GM19240 (cell line): Measurements from ENCODE around the gene NCS1.

Source experiments
- DNase-seq: peaks from one replicate; pipeline ENCODE4 v3.0.0; 2011; ENCODE audit warnings: low spot score; ENCODE audit not compliant: insufficient read length

NCS1 gene

GRCh38 chr9:130193531-130194377 is 21.6 kb downstream of the NCS1 start:
- DNase-seq = no peak

DNA sequence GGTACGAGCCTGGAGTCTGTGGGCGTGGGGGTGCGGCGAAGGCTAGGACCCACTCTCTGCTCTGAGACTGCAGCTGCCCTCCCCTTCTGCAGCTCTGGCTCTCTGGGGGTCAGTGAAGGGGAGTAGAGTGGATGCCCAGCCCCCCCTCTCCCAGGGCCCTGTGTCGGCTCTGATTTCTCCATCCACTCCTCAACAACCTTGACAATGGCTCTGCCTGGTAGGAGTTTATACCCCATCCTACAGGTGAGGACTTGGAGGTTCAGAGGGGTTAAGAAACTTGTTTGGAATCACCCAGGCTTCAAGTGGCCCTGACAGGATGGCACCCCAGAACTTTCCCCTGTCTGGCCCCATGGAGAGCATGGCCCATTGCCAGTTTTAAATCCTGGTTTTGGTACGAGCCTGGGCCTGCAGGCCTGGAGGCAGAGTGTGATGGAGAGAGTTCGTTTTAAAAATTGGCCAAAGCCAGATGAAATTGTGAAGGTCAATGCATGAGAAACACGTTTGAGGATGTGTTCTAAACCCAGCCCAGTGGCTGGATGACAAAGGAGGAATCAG is 22.3 kb downstream of the NCS1 start:
- DNase-seq = no peak

DNA sequence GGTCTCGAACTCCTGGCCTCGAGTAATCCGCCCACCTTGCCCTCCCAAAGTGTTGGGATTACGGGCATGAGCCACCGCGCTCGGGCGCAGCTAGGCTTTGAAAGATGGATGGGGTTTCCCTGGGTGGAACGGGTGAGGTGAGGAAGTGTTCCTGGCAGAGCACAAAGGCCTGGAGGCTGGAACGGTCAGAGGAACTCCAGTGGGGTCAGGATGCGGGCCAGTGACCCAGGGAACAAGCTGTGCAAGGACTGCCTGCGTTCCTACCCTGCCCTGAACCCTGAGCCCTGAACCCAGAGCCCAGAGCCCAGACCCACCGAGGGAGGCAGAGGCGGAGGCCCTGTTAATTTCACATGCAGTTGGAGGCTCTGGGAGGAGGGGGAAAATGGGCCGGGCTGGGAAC is 23.4 kb downstream of the NCS1 start:
- no peak for DNase-seq

DNA sequence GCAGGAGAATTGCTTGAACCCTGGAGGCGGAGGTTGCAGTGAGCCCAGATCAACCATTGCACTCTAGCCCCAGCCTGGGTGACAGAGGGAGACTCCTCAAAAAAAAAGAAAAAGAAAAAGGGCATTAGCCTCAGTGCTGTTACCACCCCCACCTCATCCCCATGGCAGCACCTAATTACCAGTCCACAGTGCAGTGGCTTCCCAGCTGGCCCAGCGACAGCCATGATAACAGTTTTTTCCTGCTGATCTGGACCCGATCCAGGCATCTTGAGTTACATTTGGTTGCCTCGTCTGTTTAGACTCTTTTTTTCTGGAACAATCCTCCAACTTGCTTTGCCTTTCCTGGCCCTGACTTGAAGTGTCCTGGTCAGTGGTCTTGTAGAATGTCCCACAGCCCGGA is 24.4 kb downstream of the NCS1 start:
- DNase-seq = no peak

DNA sequence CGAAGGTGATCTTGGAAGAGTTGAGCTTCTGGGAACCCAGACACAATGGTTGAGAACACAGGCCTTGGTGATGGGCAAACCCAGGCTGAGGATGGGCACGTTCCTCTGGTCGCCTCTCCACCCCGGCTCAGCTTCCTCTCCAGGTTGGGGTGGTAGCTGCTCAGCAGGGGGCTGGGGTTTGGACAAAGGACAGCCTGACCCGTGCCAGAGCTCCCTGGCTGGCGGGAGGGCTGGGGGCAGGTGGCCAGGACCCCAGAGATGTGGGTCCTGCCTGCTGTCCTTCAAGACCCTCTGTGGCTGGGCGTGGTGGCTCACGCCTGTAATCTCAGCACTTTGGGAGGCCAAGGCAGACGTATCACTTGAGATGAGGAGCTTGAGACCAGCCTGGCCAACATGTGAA is 25.2 kb downstream of the NCS1 start:
- DNase-seq = no peak

GRCh38 chr9:130197888-130198287 is 25.7 kb downstream of the NCS1 start:
- no peak for DNase-seq

DNA sequence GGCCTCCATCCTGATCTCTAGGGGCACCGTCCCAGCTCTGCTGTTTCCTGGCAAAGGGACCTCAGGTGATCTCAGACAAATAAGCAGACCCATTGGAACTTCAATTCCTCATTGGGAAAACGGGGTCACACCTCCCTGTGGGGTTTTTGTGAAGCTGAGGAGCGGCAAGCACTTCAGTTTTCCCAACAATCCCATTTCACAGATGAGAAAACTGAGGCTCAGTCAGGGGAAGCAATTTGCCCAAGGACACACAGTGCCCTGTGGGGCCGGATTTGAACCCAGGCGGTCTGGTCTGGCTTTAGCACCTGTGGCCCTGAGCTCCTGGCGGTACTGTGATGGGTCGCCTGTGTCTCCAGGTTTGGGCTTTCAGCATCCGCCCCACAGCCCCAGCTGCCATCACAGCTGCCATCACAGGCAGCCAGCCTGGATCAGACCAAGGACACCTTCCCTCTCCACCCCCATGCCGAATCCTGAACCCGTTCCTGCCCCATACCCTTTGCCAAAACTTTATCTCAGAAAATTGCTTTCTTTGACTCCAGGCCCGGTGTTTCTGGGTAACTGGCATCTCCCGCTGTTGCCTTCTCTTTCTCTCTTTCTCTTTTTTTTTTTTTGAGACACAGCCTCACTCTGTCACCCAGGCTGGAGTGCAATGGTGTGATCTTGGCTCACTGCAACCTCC is 26.4 kb downstream of the NCS1 start:
- DNase-seq = no peak

- no peak for DNase-seq
Observed at GRCh38 chr9:130199605-130200004, 27.4 kb downstream of the NCS1 start.

GRCh38 chr9:130200038-130200849 is 28.0 kb downstream of the NCS1 start:
- DNase-seq = no peak

DNA sequence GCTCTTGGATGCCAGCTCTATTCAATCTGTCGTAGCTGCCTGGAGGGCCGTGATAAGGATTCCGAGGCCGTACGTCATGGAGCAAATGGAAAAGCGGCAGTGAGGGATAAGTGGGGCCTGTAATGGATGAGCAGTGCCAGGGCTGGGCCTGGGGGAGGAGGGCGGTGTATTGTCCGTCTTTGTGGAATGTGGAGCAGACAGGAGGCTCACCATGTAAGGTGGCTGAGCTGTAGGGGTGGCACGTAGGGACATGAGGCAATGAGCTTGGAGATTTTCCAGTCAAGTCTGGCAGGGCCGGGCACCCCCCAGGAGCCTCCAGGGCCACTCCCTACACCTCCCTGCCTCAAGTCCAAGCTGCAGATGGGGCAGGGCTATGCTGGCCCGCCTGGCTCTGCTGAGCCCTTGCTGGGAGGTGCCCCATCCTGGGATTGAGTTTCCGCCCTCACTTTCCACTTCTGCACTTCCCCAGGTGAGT is 29.2 kb downstream of the NCS1 start:
- DNase-seq = no peak

GRCh38 chr9:130201974-130202373 is 29.8 kb downstream of the NCS1 start:
- no peak for DNase-seq

GRCh38 chr9:130204341-130204740 is 32.1 kb downstream of the NCS1 start:
- DNase-seq = no peak

DNA sequence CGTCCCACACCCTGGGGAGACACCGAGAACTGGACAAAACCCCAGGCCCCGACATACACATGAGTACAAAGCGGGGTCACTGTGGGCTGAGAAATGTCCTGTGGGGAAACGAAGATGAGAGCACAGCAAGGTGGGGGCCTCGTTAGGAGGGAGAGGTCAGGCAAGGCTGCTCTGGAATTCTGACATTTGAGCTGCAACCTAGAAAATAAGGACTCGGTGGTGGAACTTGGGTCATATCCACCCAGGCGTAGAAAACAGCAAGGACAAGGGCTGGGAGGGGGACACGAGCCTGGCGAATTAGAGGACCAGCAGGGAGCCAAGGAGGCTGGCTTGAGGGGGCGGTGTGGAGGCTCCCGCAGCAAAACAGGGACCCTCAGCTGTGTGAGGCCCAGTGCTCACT is 32.8 kb downstream of the NCS1 start:
- DNase-seq = no peak

- DNase-seq = no peak
Observed at GRCh38 chr9:130205912-130206311, 33.7 kb downstream of the NCS1 start.

DNA sequence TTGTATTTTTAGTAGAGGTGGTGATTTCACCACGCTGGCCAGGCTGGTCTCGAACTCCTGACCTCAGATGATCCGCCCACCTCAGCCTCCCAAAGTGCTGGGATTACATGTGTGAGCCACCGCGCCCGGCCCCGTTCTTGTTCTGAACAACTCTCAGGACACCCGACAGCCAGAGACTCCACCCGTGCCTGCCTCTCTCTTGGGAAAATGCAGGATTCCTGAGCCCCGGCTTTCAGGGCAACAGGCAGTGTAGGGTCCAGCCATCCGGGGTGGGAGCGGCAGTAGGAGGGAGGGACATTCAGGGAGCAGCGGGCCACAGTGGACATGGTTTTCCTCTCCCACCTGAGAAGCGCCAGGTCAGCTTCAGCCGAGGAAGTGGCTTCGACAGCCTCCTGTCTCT is 34.4 kb downstream of the NCS1 start:
- no peak for DNase-seq

DNA sequence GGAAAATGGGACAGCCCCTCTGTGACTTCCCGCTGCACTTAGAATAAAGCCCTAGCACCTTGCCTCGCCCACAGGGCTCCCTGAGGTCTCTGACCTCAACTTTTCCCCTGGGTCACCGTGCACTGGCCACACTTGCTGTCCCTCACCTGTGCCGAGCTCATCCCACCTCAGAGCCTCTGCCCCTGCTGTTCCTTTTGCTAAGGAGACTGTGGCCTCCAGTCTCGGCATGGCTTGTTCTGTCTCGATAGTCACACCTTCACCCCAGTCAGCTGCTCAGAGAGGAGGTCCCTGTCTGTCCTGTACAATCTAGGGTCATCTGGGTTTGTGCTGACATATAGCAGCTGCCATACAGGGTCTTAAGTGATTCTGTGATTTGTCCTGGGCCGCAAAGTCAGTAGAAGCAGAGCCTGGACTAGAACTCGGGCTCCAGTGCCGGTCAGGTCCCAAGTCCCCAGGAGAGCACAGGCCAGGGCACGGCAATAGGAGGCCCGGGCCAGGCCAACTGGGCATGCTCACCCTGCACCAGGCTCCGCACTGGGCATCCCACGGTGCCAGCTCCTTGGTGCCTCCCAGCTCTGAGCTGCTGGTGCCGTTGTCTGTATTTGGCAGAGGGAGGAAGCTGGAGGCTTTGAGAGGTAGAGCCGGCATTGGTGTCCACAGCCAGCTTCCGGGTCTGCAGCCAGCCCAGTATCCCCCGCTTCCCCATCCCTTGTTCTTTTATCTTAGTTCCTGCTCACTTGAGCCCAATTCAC is 35.2 kb downstream of the NCS1 start:
- no peak for DNase-seq

DNA sequence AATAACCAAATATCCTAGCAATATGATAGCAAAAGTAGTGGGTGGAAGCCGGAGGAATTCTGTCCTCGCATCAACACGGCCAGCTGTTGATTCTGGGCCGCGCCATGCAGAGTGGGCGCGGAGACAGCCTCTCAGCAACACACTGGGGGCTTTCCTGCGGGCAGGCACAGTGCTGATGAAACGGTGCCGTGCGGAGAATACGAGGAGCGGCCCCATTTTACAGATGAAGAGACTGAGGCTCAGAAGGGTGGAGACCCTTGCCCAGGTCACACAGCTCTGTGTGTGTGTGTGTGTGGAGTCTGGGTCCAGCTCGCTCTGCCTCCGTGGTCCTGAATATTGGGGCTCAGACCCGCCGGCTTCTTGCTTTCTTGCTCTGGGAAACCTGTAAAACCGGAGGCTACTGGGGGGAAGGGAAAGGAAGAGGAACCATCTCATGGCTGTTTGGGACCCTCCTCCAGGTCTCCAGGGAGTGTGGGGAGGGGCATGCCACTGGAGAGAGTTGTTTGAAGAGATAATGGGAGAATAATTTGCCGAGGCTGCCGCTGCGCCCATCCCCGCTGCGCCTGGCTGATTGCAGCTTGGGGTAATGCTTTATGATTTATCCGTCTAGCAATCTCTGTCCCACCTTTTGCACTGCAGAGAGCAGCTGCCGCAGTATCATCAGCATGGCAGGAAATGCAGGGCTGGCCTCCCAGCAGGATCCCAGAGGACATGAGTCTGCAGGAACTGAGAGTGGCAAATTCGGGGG is 36.6 kb downstream of the NCS1 start:
- no peak for DNase-seq

DNA sequence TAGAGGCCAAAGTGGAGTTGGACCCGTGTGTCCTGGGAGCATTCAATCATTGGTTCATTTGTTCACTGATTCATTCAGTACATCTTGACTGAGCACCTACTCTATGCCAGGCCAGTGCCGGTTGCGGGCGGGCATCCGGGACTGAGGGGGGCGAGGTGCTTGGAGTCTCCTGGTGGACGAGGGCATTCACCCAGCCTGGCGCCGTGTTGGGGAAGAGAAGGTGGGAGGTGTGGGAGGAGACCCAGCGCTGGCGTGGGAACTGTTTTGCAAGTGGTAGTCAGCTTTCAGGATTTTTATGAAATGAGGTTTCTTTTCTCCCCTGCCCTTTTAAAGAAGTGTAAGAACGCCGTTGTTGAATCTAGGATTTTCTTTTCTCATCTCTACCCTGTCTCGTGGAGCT is 37.2 kb downstream of the NCS1 start:
- DNase-seq = no peak

GRCh38 chr9:130211548-130212226 is 39.5 kb downstream of the NCS1 start:
- no peak for DNase-seq
